ENCODE results near the gene DBP. TPM values are rescaled to one million over a fixed set of nuclear protein-coding genes. Genes with fewer than 3 reads are reported as not detected.

The DBP gene
- total RNA-seq, 4 donors from 2014 or later: 2.4 to 20.1 (median 10.1) TPM

DNA sequence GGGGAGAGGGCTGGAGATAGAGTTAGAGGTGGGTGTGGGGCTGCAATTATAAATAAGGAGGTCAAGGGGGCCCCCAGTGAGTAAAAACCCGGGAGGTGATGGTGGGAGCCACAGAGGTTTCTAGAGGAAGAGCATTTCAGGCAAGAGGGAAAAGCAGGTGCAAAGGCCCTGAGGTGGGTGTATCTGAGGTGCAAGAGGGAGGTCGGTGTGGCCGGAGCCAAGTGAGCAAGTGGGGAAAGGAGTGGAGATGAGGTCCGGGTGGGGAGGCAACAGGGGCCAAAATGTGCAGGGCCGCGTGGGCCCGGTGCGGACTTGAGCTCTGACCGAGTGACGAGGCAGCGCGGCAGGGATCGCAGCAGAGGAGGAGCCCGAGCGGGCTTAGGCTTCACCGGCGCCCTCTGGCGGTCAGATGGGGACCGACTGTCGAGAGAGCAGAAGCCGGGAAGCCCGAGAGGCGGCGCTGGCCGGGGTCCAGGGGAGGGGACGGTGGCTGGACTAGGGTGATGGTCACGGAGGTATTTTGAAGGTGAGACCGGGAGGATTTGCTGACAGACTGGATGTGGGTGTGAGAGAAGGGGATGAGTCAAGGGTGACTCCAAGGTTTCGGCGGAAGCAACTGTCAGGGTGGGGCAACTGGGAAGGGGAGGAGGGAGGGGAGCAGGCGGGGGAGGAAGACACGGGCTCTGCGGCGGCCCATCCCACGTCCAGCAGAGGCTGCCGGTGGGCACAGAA is 48.3 kb downstream of the DBP start:
- Histone ChIP-seq H3K4me1 (peaks cover 0 to 14% (median 1%) of the 10 kb centered on the region in 4 donors), H3K9me3 (no peaks in the 10 kb centered on the region), H3K4me3 (peak overlapping the region in 3 of 4 donors; percentile 18 to 48 (median 48)), H3K36me3 (no peaks in the 10 kb centered on the region), H3K27me3 (no peaks in the 10 kb centered on the region), H3K27ac (no peak overlapping the region)
- WGBS, 2 donors: 5 to 7% methylated on average over 32 to 35 of the region's 36 CpGs
- no peak for TF ChIP-seq POLR2A (IDR thresholded peaks at IDR 0.05)
- TF ChIP-seq, protein P1, sequence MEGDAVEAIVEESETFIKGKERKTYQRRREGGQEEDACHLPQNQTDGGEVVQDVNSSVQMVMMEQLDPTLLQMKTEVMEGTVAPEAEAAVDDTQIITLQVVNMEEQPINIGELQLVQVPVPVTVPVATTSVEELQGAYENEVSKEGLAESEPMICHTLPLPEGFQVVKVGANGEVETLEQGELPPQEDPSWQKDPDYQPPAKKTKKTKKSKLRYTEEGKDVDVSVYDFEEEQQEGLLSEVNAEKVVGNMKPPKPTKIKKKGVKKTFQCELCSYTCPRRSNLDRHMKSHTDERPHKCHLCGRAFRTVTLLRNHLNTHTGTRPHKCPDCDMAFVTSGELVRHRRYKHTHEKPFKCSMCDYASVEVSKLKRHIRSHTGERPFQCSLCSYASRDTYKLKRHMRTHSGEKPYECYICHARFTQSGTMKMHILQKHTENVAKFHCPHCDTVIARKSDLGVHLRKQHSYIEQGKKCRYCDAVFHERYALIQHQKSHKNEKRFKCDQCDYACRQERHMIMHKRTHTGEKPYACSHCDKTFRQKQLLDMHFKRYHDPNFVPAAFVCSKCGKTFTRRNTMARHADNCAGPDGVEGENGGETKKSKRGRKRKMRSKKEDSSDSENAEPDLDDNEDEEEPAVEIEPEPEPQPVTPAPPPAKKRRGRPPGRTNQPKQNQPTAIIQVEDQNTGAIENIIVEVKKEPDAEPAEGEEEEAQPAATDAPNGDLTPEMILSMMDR (IDR thresholded peaks at IDR 0.05): peak; percentile 83 to 93 (median 88)
- peak in 1 of 2 donors; percentile 16 for TF ChIP-seq EP300 (IDR thresholded peaks at IDR 0.05)
- DNase-seq (ENCODE audit: low spot score in 2 of 2): peak; percentile 75 to 90

DNA sequence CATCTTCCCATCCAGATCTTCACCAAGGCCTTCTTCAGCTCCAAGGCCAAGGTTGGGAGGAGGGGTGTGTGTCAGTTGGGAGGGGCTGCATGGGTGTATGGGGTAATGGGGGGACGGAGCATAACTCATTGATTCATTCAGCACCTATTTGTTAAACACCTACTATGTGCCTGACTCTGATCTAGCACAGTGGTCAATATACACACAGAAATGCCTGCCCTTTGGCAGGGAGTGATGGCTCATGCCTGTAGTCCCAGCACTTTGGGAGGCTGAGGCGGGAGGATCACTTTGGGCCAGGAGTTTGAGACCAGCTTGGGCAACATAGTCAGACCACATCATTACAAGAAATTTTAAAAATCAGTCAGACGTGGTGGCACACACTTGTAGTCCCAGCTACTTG is 49.8 kb downstream of the DBP start:
- Histone ChIP-seq H3K4me3 (no peak overlapping the region), H3K9me3 (no peaks in the 10 kb centered on the region), H3K4me1 (peaks cover 0 to 15% (median 2%) of the 10 kb centered on the region in 4 donors), H3K27me3 (no peaks in the 10 kb centered on the region), H3K27ac (no peak overlapping the region), H3K36me3 (no peaks in the 10 kb centered on the region)
- 86 to 94% methylated on average over 3 of the region's 3 CpGs for WGBS, 2 donors
- TF ChIP-seq, protein P1 (IDR thresholded peaks at IDR 0.05): no peak
- no peak for TF ChIP-seq EP300 (IDR thresholded peaks at IDR 0.05)
- no peak for TF ChIP-seq POLR2A (IDR thresholded peaks at IDR 0.05)
- no peak for DNase-seq (ENCODE audit: low spot score in 2 of 2)

DNA sequence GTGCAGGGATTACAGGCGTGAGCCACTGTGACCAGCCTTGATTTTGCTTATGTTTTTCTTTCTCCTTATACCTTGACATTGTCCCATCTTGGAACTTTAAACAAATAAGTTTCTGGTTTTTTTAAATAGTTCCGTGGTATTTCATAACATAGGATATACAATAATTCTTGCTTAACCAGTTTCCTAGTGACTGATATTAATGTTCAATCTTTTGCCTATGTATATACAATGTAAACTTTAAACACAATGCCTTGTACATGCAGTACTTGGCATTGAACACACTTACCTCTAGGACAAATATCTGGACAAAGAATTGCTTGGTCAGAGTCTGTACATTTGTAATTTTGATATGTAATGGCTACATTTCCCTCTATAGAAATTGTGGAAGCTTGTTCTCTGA is 55.0 kb downstream of the DBP start:
- no peak overlapping the region for H3K4me3 ChIP-seq
- WGBS, 2 donors: 79 to 82% methylated on average over 2 of the region's 2 CpGs
- no peak overlapping the region for H3K27ac ChIP-seq
- H3K36me3 ChIP-seq: no peaks in the 10 kb centered on the region
- no peaks in the 10 kb centered on the region for H3K9me3 ChIP-seq
- peaks cover 0 to 5% (median 2%) of the 10 kb centered on the region in 4 donors for H3K4me1 ChIP-seq
- no peaks in the 10 kb centered on the region for H3K27me3 ChIP-seq
- TF ChIP-seq EP300 (IDR thresholded peaks at IDR 0.05): no peak
- TF ChIP-seq, protein P1 (IDR thresholded peaks at IDR 0.05): no peak
- TF ChIP-seq POLR2A (IDR thresholded peaks at IDR 0.05): no peak
- no peak for DNase-seq (ENCODE audit: low spot score in 2 of 2)

Other genes with a start within 250 kb of the DBP start
- 10 to 100 TPM; 51.3 to 78.6 (median 65.8) TPM for gene KDELR1, start 245.8 kb downstream of the DBP start, total RNA-seq
- under 1 TPM; 0.42 to 0.90 (median 0.51) TPM for gene GRIN2D, start 243.7 kb downstream of the DBP start, total RNA-seq
- 10 to 100 TPM; 15.1 to 33.1 (median 29.7) TPM for gene GRWD1, start 191.4 kb downstream of the DBP start, total RNA-seq
- gene KCNJ14, start 181.8 kb downstream of the DBP start, total RNA-seq: 1 to 10 TPM in 2 of 4 donors, under 1 TPM in 2; 0.44 to 4.1 (median 1.5) TPM
- 100 to 1,000 TPM in 1 of 4 donors, 10 to 100 TPM in 3; 56.7 to 114 (median 65.1) TPM for gene CYTH2, start 168.0 kb downstream of the DBP start, total RNA-seq
- gene LMTK3, start 125.5 kb downstream of the DBP start, total RNA-seq: 1 to 10 TPM in 1 of 4 donors, under 1 TPM in 2, not detected in 1; under 0.01 to 1.8 (median 0.59) TPM
- not detected for gene SULT2B1, start 85.2 kb downstream of the DBP start, total RNA-seq
- not detected for gene SPACA4, start 30.6 kb downstream of the DBP start, total RNA-seq
- gene FAM83E, start 22.3 kb downstream of the DBP start, total RNA-seq: not detected
- gene RPL18, start 18.2 kb downstream of the DBP start, total RNA-seq: 1,000 to 10,000 TPM; 2,253 to 3,141 (median 2,490) TPM
- gene SPHK2, start 17.9 kb downstream of the DBP start, total RNA-seq: 10 to 100 TPM; 28.0 to 34.7 (median 30.1) TPM
- gene CA11, start 8.8 kb upstream of the DBP start, total RNA-seq: 1 to 10 TPM; 3.1 to 5.4 (median 4.0) TPM
- 1 to 10 TPM in 3 of 4 donors, under 1 TPM in 1; 0.78 to 6.9 (median 2.2) TPM for gene NTN5, start 35.6 kb upstream of the DBP start, total RNA-seq
- gene FUT2, start 58.6 kb upstream of the DBP start, total RNA-seq: under 1 TPM in 1 of 4 donors, not detected in 3; 0.44 TPM
- gene MAMSTR, start 82.3 kb upstream of the DBP start, total RNA-seq: 1 to 10 TPM; 2.7 to 7.2 (median 5.9) TPM
- gene RASIP1, start 103.2 kb upstream of the DBP start, total RNA-seq: 10 to 100 TPM; 12.3 to 23.3 (median 19.8) TPM
- gene IZUMO1, start 109.5 kb upstream of the DBP start, total RNA-seq: under 1 TPM in 2 of 4 donors, not detected in 2; 0.21 to 0.30 TPM
- 1 to 10 TPM in 3 of 4 donors, under 1 TPM in 1; 0.98 to 4.2 (median 2.4) TPM for gene FUT1, start 115.3 kb upstream of the DBP start, total RNA-seq
- gene FGF21, start 118.1 kb upstream of the DBP start, total RNA-seq: not detected
- 100 to 1,000 TPM in 1 of 4 donors, 10 to 100 TPM in 3; 75.8 to 108 (median 88.3) TPM for gene BCAT2, start 173.7 kb upstream of the DBP start, total RNA-seq
- 10 to 100 TPM; 20.1 to 34.5 (median 26.3) TPM for gene HSD17B14, start 199.1 kb upstream of the DBP start, total RNA-seq
- 100 to 1,000 TPM; 211 to 444 (median 282) TPM for gene PLEKHA4, start 231.2 kb upstream of the DBP start, total RNA-seq
- gene PPP1R15A, start 235.0 kb upstream of the DBP start, total RNA-seq: 100 to 1,000 TPM in 2 of 4 donors, 10 to 100 TPM in 2; 81.0 to 171 (median 101) TPM